Stimulated activated CD8-positive, alpha-beta memory T cell treated with anti-CD3 and anti-CD28 coated beads, Interleukin-2, amount 100 ng/mL, for 1 hour (primary cell): ENCODE measurements around the gene IPO11.

Experiments used
- DNase-seq, 2 donors: peaks; one replicate each; pipeline ENCODE4 v3.0.0-alpha.2; 2020; ENCODE audit warnings: low read depth in 2 of 2

The IPO11 gene

GRCh38 chr5:62568800-62569432 lies 156.4 kb downstream of the IPO11 start:
- DNase-seq, result no peak

GRCh38 chr5:62569470-62569869 lies 156.9 kb downstream of the IPO11 start:
- DNase-seq, result no peak

- no peak for DNase-seq
Observed at GRCh38 chr5:62572918-62573514, 160.5 kb downstream of the IPO11 start.

GRCh38 chr5:62574599-62574998 lies 162.0 kb downstream of the IPO11 start:
- no peak for DNase-seq

GRCh38 chr5:62575066-62575465 lies 162.5 kb downstream of the IPO11 start:
- no peak for DNase-seq

- DNase-seq, result no peak
Observed at GRCh38 chr5:62575489-62575888, 162.9 kb downstream of the IPO11 start.

GRCh38 chr5:62576570-62577170 lies 164.1 kb downstream of the IPO11 start:
- DNase-seq, result no peak

- no peak for DNase-seq
Observed at GRCh38 chr5:62577488-62577887, 164.9 kb downstream of the IPO11 start.

GRCh38 chr5:62578540-62578939 lies 166.0 kb downstream of the IPO11 start, which contains the start of gene LRRC70:
Gene LRRC70, plus strand, starts transcription at chr5:62578819. Its CDS starts 620 bp downstream, at chr5:62579439.
- no peak for DNase-seq

- DNase-seq, result no peak
Observed at GRCh38 chr5:62579761-62580160, 167.2 kb downstream of the IPO11 start.

GRCh38 chr5:62581836-62582597 lies 169.5 kb downstream of the IPO11 start:
- DNase-seq, result no peak

- no peak for DNase-seq
Observed at GRCh38 chr5:62584391-62584790, 171.8 kb downstream of the IPO11 start.

- no peak for DNase-seq
Observed at GRCh38 chr5:62585306-62585705, 172.7 kb downstream of the IPO11 start.

- DNase-seq, result no peak
Observed at GRCh38 chr5:62585751-62586150, 173.2 kb downstream of the IPO11 start.

- DNase-seq, result no peak
Observed at GRCh38 chr5:62587737-62588136, 175.2 kb downstream of the IPO11 start.

GRCh38 chr5:62588668-62589067 lies 176.1 kb downstream of the IPO11 start:
- no peak for DNase-seq

- no peak for DNase-seq
Observed at GRCh38 chr5:62589504-62589903, 176.9 kb downstream of the IPO11 start.

- no peak for DNase-seq
Observed at GRCh38 chr5:62590387-62590786, 177.8 kb downstream of the IPO11 start.

GRCh38 chr5:62592558-62592957 lies 180.0 kb downstream of the IPO11 start:
- DNase-seq, result no peak

- DNase-seq, result no peak
Observed at GRCh38 chr5:62593331-62593730, 180.8 kb downstream of the IPO11 start.

- DNase-seq, result no peak
Observed at GRCh38 chr5:62594364-62594984, 181.9 kb downstream of the IPO11 start.

- DNase-seq, result no peak
Observed at GRCh38 chr5:62596096-62596495, 183.5 kb downstream of the IPO11 start.
